Stomach (tissue), 9 donors: Measurements from ENCODE around the gene LCN6. TPM values are rescaled to one million over a fixed set of nuclear protein-coding genes. Genes with fewer than 3 reads are reported as not detected.

Experiments used
- DNase-seq, 2 donors: peaks; one replicate each; pipeline versions ENCODE4 v3.0.0 to v3.0.0-alpha.2; 2013 to 2019
- H3K27ac ChIP-seq, 5 donors: fragments of 200-600 bp in 4 of 5; sonication (generic) in 4 of 5; one replicate each; pipeline ENCODE4 v1.5.1; 2013 to 2019; ENCODE audit warnings: mild to moderate bottlenecking in 1 of 5, moderate library complexity in 1 of 5
- H3K27me3 ChIP-seq, 3 donors: fragments of 200-600 bp; sonication (generic); one replicate each; pipeline ENCODE4 v1.5.1; 2017 to 2019; ENCODE audit warnings: mixed run types in 1 of 3
- H3K36me3 ChIP-seq, 4 donors: fragments of 200-600 bp; sonication (generic); 1 replicate in 3 of 4; 2 replicates in 1 of 4; pipeline ENCODE4 v1.5.1; 2016 to 2019
- H3K4me1 ChIP-seq, 4 donors: fragments of 200-600 bp; sonication (generic); one replicate each; pipeline ENCODE4 v1.5.1; 2016 to 2019
- H3K4me3 ChIP-seq, 4 donors: fragments of 200-600 bp; sonication (generic) in 3 of 4; one replicate each; pipeline ENCODE4 v1.5.1; 2016 to 2019; ENCODE audit warnings: mild to moderate bottlenecking in 1 of 4
- H3K9me3 ChIP-seq, 4 donors: fragments of 200-600 bp; sonication (generic); one replicate each; pipeline ENCODE4 v1.5.1; 2016 to 2019
- EP300 ChIP-seq: sonication (generic); formaldehyde crosslinking; IDR thresholded peaks from one replicate; pipeline ENCODE4 v1.6.1; 2017; ENCODE audit warnings: antibody characterized with exemption
- POLR2A ChIP-seq, 4 donors: fragments of 450-650 bp; IDR thresholded peaks; one replicate each; pipeline ENCODE4 v1.6.1; 2016; ENCODE audit warnings: antibody characterized with exemption in 4 of 4, control low read depth in 2 of 4, mild to moderate bottlenecking in 1 of 4, moderate library complexity in 1 of 4
- POLR2AphosphoS5 ChIP-seq, 3 donors: sonication (generic); formaldehyde crosslinking; IDR thresholded peaks; one replicate each; pipeline ENCODE4 v1.6.1; 2016; ENCODE audit warnings: antibody characterized with exemption in 3 of 3
- WGBS, 5 donors: extraction: QIAGEN DNeasy Blood & Tissue Kit in 3 of 5; methylation state at CpG; one replicate each; pipeline versions ENCODE4 v1.1.5 to v1.1.7; 2013 to 2018; 5-methylcytosine and 5-hydroxymethylcytosine counted together
- intact Hi-C: fragments of 100-400 bp; cut with DNase I; formaldehyde crosslinking; loops from one replicate; pipeline ENCODE4 v1.15.1; 2023; ENCODE audit warnings: low total_unique reads
- polyA plus RNA-seq, 3 donors: library from polyadenylated mRNA; stranded (reverse); fragments of 200-250 nt; gene quantifications; one replicate each; pipeline ENCODE4 v1.2.3, GENCODE V29; 2013
- total RNA-seq, 5 donors: library from RNA; depleted of rRNA; stranded (reverse); fragments of >200 nt; gene quantifications; one replicate each; pipeline versions ENCODE4 v1.1.0 to v1.2.3, GENCODE V29; 2014 to 2016
- TF ChIP-seq, protein P1 (sequence below), 7 experiments: fragments of 450-650 bp in 4 of 7; fragments of 200-600 bp in 3 of 7; sonication (generic) in 3 of 7; IDR thresholded peaks; one replicate each; pipeline ENCODE4 v1.5.1; 2016 to 2019; ENCODE audit warnings: antibody characterized with exemption in 7 of 7, control low read depth in 2 of 7, mild to moderate bottlenecking in 1 of 7
- donor health status: healthy with polysubstance abuse.
- donor health status: Bipolar disorder and iron deficiency.
- donor health status: healthy.

Gene LCN6
- total and polyA plus RNA-seq, 8 donors: 7.0 to 31.2 (median 19.2) TPM; not detected in 2

DNA sequence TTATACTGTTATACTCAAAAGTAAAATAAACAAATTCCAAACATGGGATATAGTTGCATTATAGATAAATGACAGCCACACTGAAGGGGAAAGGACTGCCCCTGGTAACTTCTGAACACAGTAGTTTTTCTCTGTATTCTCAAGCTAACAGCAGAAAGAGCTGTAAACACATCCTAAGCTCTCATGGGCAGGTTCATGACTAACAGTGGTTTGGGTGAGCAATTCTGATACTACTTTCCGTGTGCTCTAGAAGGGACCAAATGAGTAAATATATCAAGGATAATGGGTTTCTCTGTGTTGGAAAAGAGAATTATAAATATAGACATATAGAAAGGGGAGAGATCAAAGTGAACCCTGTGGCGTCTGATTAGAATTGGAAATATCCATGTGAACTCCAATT is 2.2 kb upstream of the LCN6 start:
- H3K9me3 ChIP-seq: peaks cover 0 to 17% (median 9%) of the 10 kb centered on the region in 4 donors
- peaks cover 0 to 3% (median 0%) of the 10 kb centered on the region in 3 donors for H3K27me3 ChIP-seq
- 30 to 43% (median 33%) methylated on average over 2 of the region's 2 CpGs for WGBS, 5 donors
- TF ChIP-seq EP300: no peak
- TF ChIP-seq, protein P1, sequence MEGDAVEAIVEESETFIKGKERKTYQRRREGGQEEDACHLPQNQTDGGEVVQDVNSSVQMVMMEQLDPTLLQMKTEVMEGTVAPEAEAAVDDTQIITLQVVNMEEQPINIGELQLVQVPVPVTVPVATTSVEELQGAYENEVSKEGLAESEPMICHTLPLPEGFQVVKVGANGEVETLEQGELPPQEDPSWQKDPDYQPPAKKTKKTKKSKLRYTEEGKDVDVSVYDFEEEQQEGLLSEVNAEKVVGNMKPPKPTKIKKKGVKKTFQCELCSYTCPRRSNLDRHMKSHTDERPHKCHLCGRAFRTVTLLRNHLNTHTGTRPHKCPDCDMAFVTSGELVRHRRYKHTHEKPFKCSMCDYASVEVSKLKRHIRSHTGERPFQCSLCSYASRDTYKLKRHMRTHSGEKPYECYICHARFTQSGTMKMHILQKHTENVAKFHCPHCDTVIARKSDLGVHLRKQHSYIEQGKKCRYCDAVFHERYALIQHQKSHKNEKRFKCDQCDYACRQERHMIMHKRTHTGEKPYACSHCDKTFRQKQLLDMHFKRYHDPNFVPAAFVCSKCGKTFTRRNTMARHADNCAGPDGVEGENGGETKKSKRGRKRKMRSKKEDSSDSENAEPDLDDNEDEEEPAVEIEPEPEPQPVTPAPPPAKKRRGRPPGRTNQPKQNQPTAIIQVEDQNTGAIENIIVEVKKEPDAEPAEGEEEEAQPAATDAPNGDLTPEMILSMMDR (IDR thresholded peaks at IDR 0.05): no peak
- no peak for TF ChIP-seq POLR2AphosphoS5 (IDR thresholded peaks at IDR 0.05)
- TF ChIP-seq POLR2A (IDR thresholded peaks at IDR 0.05): no peak
- no peaks in the 10 kb centered on the region for H3K36me3 ChIP-seq
- DNase-seq: no peak
- no peak overlapping the region for H3K4me3 ChIP-seq
- H3K4me1 ChIP-seq: peaks cover 0 to 15% (median 0%) of the 10 kb centered on the region in 4 donors
- intact Hi-C loops: no loop called here
- H3K27ac ChIP-seq: no peak overlapping the region

DNA sequence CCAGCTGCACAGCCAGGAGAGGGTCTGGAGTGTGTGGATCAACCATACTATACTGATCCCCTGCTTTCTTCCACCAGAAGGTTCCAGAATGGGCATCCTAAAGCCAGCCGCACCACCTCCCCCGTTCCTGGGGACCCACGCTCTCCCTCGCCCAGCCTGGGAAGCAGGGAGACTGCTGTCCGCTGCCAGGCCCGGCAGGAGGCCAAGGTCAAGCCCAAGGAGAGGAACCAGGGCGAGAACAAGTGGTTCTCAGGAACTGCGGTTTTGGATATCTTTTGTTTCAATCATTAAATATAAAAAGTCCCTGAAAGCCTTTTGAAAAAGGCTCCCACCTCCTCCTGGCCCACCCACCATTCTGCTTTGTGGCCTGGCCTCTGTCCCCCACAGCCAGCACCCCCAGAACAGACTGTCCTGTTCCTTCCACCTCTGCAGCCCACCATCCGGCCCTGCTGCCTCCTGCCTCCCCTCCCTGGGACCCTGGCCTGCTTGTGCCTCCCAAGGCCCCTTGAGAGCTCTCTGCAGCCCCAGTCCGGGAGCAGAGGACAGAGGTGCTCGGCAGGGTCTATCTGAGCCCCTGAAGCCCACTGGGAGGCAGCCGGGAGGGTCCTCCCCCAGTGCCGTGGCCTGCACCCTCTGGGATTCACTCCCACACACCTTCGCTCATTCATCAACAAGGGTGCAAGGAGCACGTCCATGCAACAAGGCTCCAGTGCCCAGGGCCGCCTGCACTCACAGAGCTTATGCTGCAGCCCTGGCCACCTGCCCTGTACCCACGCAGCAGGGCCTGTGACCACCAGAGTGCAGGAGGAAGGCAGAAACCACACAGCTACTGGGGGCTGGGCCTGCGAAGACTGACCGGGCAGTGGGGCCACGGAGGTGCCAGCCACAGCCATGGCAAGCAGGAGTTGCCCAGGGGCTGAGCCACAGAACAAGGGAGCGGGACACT is 614 bp upstream of the LCN6 start:
- peak in 1 of 2 donors; percentile 64 for DNase-seq
- intact Hi-C loops: no loop called here
- TF ChIP-seq EP300 (no peak), POLR2AphosphoS5 (IDR thresholded peaks at IDR 0.05) (no peak), POLR2A (IDR thresholded peaks at IDR 0.05) (no peak)
- TF ChIP-seq, protein P1 (IDR thresholded peaks at IDR 0.05): no peak
- Histone ChIP-seq H3K27ac (peak overlapping the region in 3 of 5 donors; percentile 8 to 46 (median 23)), H3K36me3 (no peaks in the 10 kb centered on the region), H3K4me1 (peaks cover 0 to 15% (median 0%) of the 10 kb centered on the region in 4 donors), H3K9me3 (peaks cover 0 to 16% (median 9%) of the 10 kb centered on the region in 4 donors), H3K27me3 (peaks cover 0 to 19% (median 0%) of the 10 kb centered on the region in 3 donors), H3K4me3 (no peak overlapping the region)
- 63 to 80% (median 70%) methylated on average over 13 to 21 of the region's 21 CpGs for WGBS, 5 donors

- no peak overlapping the region for H3K4me3 ChIP-seq
- peaks cover 2 to 34% (median 15%) of the 10 kb centered on the region in 3 donors for H3K27me3 ChIP-seq
- TF ChIP-seq, protein P1 (IDR thresholded peaks at IDR 0.05): no peak
- TF ChIP-seq EP300 (no peak), POLR2A (IDR thresholded peaks at IDR 0.05) (no peak), POLR2AphosphoS5 (IDR thresholded peaks at IDR 0.05) (no peak)
- no peaks in the 10 kb centered on the region for H3K36me3 ChIP-seq
- WGBS, 5 donors: 86 to 91% (median 88%) methylated on average over 21 to 22 of the region's 22 CpGs
- DNase-seq: no peak
- peaks cover 0 to 13% (median 7%) of the 10 kb centered on the region in 4 donors for H3K9me3 ChIP-seq
- intact Hi-C loops: no loop called here
- H3K27ac ChIP-seq: no peak overlapping the region
- H3K4me1 ChIP-seq: peaks cover 3 to 23% (median 11%) of the 10 kb centered on the region in 4 donors
These were observed 914 bp downstream of the LCN6 start for GRCh38 chr9:136747161-136748060.

GRCh38 chr9:136746621-136747020 is 1.7 kb downstream of the LCN6 start:
- 88 to 94% (median 92%) methylated on average over 3 to 18 of the region's 18 CpGs for WGBS, 5 donors
- no peak for DNase-seq
- TF ChIP-seq, protein P1 (IDR thresholded peaks at IDR 0.05): no peak
- Histone ChIP-seq H3K36me3 (no peaks in the 10 kb centered on the region), H3K27ac (no peak overlapping the region), H3K27me3 (peaks cover 3 to 42% (median 22%) of the 10 kb centered on the region in 3 donors), H3K4me1 (peaks cover 11 to 31% (median 19%) of the 10 kb centered on the region in 4 donors), H3K4me3 (no peak overlapping the region), H3K9me3 (peaks cover 0 to 5% (median 5%) of the 10 kb centered on the region in 4 donors)
- intact Hi-C loops: no loop called here
